GM18870 (cell line): ENCODE measurements around the gene STUB1.

Experiments used
- ATAC-seq: cut with Tn5 transposase; IDR thresholded peaks from one replicate; pipeline ENCODE4 v1.9.1; 2021; ENCODE audit warnings: moderate library complexity; ENCODE audit not compliant: unreplicated experiment

STUB1 gene

DNA sequence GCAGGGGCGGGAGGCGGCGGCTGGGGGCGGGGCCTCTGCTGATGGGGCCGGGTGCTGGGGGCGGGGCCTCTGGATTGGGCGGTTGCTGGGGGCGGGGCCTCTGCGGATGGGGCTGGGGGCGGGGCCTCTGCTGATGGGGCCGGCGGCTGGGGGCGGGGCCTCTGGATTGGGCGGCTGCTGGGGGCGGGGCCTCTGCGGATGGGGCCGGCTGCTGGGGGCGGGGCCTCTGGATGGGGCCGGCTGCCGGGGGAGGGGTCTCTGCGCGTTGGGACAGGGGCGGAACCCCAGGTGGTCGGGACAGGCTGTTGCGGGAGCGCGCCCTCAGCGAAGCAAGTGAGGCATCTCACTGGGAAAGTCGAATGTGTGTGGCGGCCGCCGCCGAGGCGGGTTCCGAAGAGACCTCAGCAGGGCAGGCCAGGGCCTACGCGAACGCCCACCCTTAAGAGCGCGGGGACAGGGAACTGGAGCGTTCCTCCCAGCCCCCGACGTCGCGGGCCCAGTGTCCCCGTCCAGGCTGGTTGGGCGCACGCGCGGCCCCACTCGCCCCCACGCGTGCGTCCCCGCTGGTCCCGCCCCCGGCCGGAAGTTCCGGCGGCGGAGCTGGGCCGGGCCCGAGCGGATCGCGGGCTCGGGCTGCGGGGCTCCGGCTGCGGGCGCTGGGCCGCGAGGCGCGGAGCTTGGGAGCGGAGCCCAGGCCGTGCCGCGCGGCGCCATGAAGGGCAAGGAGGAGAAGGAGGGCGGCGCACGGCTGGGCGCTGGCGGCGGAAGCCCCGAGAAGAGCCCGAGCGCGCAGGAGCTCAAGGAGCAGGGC, at the start of gene STUB1:
Gene STUB1, plus strand, starts transcription at position 597 of the 811 bp plus-strand sequence. Its CDS starts 116 bp downstream, at position 713.
- ATAC-seq, result no peak

DNA sequence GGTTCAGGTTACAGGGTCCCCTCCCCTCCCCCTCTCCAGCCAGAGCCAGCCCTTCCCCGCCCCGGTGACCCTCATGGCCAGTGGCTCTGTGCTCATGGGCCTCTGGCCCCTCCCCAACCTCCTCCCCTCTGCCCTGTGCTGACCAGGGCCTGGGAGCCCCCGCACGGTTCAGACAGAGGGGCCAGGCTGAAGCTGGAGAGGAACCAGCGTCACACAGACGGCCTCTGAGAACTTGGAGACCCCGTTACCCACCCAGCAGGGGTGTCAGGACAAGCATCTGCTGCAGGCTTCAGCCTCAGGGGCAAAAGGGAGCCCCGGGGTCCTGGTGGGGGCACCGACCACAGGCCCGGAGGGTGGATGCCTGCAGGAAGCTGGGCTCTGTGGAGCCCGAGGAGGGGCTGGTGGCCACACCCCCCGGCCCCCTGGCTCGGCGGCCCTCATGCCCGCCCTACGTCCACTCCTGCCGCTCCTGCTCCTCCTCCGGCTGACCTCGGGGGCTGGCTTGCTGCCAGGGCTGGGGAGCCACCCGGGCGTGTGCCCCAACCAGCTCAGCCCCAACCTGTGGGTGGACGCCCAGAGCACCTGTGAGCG, 49.3 kb upstream of the STUB1 start, which contains the start of gene WFIKKN1:
Gene WFIKKN1, plus strand, starts transcription at position 171 of the 591 bp plus-strand sequence. Its CDS starts 269 bp downstream, at position 440.
- ATAC-seq, result no peak

DNA sequence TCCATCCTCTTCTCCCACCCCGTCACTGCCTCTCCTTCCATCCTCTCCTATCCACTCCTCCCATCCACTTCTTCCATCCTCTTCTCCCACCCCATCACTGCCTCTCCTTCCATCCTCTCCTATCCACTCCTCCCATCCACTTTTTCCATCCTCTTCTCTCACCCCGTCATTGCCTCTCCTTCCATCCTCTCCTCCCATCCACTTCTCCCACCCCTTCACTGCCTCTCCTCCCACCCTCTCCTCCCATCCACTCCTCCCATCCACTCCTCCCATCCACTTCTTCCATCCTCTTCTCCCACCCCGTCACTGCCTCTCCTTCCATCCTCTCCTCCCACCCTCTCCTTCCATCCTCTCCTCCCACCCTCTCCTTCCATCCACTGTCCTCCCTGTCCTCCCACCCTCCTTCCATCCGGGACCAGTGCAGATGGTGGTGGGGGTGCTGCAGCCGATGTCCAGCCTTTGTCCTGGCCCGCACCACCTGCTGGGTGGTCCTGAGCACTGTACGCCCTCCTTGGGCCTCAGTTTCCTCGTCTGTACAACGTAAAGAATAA, 48.3 kb upstream of the STUB1 start:
- no peak for ATAC-seq

DNA sequence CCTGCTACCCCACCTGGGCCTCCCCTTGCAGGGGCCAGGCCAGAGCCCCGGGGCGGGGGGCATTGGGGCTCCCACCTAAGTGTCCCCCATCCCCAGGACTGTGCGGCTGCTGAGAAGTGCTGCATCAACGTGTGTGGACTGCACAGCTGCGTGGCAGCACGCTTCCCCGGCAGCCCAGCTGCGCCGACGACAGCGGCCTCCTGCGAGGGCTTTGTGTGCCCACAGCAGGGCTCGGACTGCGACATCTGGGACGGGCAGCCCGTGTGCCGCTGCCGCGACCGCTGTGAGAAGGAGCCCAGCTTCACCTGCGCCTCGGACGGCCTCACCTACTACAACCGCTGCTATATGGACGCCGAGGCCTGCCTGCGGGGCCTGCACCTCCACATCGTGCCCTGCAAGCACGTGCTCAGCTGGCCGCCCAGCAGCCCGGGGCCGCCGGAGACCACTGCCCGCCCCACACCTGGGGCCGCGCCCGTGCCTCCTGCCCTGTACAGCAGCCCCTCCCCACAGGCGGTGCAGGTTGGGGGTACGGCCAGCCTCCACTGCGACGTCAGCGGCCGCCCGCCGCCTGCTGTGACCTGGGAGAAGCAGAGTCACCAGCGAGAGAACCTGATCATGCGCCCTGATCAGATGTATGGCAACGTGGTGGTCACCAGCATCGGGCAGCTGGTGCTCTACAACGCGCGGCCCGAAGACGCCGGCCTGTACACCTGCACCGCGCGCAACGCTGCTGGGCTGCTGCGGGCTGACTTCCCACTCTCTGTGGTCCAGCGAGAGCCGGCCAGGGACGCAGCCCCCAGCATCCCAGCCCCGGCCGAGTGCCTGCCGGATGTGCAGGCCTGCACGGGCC, 47.5 kb upstream of the STUB1 start:
- no peak for ATAC-seq

DNA sequence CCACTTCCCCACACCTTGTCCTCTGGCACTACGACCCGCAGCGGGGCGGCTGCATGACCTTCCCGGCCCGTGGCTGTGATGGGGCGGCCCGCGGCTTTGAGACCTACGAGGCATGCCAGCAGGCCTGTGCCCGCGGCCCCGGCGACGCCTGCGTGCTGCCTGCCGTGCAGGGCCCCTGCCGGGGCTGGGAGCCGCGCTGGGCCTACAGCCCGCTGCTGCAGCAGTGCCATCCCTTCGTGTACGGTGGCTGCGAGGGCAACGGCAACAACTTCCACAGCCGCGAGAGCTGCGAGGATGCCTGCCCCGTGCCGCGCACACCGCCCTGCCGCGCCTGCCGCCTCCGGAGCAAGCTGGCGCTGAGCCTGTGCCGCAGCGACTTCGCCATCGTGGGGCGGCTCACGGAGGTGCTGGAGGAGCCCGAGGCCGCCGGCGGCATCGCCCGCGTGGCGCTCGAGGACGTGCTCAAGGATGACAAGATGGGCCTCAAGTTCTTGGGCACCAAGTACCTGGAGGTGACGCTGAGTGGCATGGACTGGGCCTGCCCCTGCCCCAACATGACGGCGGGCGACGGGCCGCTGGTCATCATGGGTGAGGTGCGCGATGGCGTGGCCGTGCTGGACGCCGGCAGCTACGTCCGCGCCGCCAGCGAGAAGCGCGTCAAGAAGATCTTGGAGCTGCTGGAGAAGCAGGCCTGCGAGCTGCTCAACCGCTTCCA, 46.7 kb upstream of the STUB1 start:
- no peak for ATAC-seq

DNA sequence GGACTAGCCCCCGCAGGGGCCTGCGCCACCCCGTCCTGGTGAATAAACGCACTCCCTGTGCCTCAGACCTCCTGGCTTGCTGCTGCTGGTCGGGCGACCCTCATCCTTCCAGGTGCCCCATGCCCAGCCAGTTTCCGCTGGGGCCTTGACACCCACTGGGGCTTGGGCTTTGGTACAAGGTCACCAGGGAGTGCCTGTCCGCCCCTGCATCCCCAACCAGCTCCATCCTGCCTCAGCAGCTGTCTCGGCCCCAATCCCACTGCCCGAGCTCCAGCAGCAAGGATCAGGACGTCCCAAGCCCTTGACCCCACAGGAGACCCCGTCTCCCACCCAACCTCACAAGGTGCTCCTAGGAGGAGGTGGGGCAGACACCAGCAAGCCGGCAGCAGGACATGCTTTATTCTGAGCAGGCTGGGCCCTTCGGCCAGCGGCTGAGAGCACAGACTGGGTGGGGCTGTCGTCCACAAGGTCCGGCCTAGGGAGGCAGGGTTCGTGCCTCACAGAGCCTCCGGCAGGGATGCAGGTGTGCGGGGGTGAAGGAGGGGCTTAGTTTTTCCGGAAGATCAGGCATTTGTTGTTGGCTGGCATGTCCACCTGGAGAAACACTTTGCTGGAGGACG, 46.0 kb upstream of the STUB1 start:
- no peak for ATAC-seq

DNA sequence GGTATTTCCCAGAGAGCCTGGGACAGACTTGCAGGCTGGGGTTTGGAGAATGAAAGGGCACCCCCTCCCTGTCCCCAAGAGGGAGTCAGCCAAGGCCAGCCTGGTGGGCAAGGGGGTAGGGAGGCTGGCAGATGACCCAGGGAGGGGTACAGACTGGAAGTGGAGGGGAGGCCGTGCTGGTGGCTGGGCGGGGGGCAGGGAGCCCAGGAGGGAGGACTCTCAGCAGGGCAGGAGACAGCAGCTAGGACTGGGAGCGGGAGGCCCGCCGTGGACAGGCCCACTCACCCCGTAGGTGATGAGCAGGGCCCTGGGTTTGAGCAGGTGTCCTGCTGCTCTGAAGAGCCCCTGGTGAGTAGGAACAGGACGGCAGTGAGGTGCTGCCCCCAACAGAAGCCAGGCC, 45.2 kb upstream of the STUB1 start:
- ATAC-seq, result no peak

DNA sequence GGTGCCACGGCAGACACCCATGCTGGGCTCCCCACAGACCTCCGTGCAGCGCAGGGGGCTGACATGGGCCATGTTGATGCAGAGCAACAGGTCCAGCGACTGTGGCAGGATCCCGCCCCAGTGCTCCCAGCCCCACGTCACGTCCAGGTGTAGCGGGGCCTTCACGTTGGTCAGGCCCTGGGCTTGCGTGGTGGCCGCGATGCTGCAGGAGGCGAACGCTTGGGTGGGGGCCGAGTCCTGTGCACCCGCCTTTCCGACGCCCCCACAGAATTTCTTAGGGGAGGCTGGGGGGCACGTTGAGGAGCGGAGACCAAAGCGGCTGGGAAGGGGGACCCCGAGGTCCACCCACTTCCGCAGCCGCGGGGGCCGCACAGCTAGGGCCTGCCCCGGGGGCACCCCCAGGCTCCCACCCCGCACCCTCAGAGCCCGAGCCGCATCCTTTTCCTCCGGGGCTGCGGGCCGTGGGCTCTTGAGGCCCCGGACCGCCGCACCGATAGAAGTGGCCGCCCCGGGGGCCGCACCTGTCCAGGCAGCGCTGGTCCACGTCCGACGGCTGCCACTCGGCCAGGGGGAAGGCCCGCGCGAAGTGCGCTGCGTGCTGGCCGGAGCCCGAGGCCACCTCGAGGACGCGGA, 44.5 kb upstream of the STUB1 start:
- no peak for ATAC-seq

GRCh38 chr16:636206-637080, 43.8 kb upstream of the STUB1 start, which contains the start of gene METTL26:
Gene METTL26 (minus strand): TSS chr16:636305. CDS start chr16:636290, 15 bp downstream.
- ATAC-seq, result peak; percentile 49

DNA sequence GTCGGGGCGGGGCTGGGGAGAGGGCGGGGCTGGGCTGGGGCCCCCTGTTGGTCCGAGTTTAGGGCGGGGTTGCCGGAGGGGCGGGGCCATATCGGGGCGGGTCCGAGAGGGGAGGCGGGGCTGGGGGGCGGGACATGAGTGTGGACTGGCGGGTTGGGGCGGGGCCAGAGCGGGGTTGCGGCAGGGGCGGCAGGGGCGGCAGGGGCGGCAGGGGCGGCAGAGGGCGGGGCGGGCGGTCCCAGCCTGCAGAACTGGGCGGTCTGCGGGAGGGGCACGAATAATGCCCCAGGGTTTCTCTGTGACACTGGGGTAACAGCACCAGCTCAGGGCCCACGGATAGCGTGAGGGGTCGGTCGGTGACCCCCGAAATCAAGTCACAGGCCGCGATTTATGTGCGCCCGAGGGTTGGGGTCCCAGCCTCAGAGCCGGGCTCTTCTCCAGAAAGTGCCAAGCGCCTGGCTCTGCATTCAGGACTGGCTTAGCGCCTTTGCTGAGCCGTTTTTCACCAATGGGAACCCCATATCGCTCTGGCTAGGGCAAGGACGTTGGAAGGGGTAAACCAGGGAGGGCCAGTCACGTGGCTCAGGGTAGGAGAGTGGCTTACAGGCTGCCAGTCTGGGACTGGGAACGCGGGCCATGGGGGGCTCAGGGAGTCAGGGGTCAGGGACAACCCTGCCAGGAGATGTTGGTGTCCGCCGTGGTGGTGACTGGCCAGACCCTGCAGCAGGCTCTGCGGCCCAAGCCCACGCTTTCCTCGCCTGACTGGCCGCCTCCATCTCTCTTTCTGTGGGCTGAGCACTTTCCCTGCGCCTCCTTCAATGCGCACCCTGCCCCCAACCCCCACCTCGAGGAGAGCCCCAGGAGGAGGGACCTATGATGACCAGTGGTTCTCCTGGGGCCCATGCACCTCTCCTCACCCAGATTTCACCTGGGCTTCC, 42.9 kb upstream of the STUB1 start:
- ATAC-seq, result no peak

- no peak for ATAC-seq
These were observed 42.1 kb upstream of the STUB1 start for GRCh38 chr16:638034-638543.

DNA sequence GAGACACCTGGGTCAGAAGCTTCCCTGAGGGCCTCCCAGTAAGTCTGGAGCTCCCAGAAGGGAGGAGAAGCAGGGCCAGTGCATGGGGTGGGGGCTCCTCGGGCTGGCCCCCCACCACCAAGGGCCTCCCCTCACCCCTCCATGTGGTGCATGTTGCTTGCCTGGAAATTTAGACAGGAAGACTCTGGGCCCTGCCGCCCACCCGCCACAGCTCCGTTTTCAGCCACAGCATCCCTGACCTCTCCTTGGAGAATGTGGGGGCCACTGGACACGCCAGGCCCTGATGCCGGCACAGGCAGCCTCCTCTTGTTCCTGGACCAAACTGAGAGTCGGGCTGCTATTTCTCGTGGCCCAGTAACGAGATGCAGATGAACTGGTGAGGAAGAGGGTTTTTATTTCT, 41.4 kb upstream of the STUB1 start:
- ATAC-seq, result no peak

DNA sequence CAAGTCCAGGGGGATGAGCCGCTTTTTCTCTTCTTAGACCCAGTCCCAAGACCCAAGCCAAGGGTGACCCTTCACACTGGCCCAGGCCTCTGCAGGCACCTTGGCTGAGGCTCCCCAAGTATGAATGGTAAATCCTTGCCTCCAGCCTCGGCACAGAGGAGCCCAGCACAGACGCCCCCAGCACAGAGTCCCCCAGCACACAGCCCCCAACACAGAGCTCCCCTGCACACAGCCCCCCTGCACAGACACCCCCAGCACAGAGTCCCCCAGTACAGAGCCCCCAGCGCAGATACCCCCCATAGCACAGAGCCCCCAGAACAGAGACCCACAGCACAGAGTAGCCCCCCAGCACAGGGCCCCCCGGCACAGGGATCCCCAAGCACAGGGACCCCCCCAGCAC, 39.6 kb upstream of the STUB1 start:
- no peak for ATAC-seq

DNA sequence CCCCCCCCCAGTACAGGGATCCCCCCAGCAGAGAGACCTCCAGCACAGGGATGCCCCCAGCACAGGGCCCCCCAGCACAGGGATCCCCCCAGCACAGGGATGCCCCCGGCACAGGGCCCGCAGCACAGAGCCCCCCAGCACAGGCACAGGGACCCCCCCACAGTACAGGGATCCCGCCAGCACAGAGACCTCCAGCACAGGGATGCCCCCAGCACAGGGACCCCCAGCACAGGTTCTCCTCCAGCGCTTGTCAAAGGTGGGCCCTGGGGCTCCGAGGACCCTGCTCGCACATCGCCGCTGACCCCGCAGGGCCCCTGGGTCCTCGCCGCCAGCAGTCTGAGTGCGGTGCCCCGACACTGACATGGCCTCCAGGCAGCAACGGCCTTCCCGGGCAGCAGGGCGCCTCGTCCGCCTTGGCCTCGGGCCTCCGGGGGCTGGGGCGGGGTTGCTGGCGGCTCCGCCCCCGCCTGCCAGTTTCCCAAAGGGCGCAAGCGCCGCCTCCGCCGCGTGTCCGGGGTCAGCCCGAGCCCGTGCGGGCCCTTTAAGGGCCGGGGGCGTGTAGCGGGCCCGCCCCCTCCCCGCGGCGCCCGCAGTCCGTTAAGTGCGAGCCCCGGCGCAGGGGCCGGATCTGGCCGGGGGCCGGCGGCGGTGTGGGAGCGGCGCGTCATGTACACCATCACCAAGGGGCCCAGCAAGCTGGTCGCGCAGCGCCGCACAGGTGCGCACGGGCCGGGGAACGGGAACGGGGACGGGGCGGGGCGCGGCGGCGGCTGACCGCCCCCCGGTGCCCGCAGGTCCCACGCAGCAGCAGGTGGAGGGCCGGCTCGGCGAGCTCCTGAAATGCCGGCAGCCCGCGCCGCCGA, 38.7 kb upstream of the STUB1 start, which contains the start of gene MCRIP2:
Gene MCRIP2, plus strand, starts transcription at position 503 of the 863 bp plus-strand sequence. Its CDS starts 164 bp downstream, at position 667.
- no peak for ATAC-seq

DNA sequence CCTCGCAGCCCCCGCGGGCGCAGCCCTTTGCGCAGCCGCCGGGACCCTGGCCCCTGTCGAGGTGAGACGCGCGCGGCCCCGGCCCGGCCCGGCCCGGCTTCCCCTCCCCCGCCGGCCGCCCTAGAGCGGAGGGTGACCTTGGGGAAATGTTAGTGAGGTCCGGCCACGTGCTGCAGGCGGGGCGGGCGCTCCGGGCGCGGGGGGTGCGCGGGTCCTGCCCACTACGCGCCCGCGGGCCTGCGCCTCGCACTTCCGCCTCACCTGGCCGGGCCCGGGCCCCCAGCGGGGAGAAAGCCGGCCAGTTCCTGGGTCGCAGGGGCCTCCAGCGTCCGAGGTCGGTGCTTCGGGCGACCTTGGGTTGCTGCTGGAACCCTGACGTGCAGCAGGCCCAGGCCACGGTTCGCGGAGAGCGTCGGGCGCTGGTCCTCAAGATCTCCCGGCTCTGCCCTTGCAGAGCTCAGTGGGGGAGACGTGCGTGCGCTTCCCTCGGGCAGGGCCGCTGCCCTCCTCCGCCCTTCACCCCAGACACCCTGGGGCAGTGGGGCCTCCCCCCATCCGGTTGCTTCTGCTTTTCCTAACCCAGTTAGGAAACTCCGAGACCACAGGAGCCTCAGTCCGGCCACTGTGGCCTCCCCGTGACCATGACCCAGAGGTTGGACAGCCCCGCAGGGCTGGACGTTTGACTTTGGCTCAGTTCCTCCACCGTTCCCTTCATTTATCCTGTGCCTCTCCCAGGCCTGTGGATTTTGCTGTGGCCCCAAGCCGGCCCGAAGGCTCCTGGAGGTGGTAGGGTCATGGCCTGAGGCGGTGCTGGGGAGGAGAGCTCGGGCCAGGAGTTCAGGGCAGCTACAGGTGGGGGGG, 37.8 kb upstream of the STUB1 start:
- no peak for ATAC-seq
